ENCODE measurements around the gene CDCA4.
A peak's percentile ranks its signal among the peaks of the same experiment; 100 is the strongest.

CDCA4 gene

DNA sequence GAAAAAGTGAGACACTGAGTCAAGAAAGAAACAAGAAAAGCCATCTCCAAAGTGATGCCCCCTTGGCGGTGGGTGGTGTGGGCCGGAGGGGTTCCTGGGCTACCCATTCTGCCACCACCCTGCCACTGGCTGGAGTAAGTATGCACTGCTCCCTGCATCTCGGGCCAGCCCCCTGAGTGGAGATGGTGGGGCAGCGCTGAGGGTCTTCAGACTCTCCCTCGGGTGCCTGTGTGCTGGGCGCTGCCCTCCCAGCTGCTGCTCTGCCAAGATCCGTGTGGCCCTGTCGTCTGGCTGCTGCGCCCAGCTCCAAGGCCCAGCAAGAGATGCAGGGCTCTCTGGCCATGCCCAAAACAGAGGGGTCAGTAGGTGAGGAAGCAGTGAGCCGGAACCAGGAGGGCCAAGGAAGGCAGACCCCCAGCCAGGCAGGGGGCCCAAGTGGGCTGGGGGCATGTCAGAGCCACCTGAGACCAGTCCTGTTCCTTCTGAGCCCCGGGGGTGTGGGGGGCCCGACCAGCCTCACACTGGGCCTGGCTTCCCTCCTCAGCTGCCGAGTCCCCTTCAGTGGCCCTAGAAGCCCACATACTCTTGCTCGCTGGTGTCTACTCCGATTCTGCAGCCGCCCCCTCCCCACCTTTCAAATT, 39.2 kb upstream of the CDCA4 start:
- Histone ChIP-seq H3K4me3 (ENCODE audit: low read length) (no peak overlapping the region), H3K9ac (ENCODE audit: low read length) (no peak overlapping the region), H3K27me3 (ENCODE audit: low read depth, low read length) (no peaks in the 10 kb centered on the region), H3K27ac (ENCODE audit: low read length) (peak overlapping the region; percentile 91), H2AFZ (ENCODE audit: low read depth, low read length) (no peak overlapping the region), H4K20me1 (ENCODE audit: insufficient read depth, low read length) (peaks cover 60% of the 10 kb centered on the region), H3K36me3 (replicated peaks; ENCODE audit: low read depth, low read length) (peaks cover 58% of the 10 kb centered on the region), H3K4me2 (ENCODE audit: low read length) (0 out of 2 replicates have a peak overlapping the region, but pooled peaks have one; percentile 91), H3K79me2 (ENCODE audit: low read length) (peaks cover 99% of the 10 kb centered on the region), H3K9me3 (ENCODE audit: insufficient read depth, low read length) (no peaks in the 10 kb centered on the region), H3K4me1 (ENCODE audit: low read length) (peaks cover 38% of the 10 kb centered on the region)
- TF ChIP-seq EZH2phosphoT487 (IDR thresholded peaks at IDR 0.05; ENCODE audit: low read depth): no peak
- TF ChIP-seq, protein P1, sequence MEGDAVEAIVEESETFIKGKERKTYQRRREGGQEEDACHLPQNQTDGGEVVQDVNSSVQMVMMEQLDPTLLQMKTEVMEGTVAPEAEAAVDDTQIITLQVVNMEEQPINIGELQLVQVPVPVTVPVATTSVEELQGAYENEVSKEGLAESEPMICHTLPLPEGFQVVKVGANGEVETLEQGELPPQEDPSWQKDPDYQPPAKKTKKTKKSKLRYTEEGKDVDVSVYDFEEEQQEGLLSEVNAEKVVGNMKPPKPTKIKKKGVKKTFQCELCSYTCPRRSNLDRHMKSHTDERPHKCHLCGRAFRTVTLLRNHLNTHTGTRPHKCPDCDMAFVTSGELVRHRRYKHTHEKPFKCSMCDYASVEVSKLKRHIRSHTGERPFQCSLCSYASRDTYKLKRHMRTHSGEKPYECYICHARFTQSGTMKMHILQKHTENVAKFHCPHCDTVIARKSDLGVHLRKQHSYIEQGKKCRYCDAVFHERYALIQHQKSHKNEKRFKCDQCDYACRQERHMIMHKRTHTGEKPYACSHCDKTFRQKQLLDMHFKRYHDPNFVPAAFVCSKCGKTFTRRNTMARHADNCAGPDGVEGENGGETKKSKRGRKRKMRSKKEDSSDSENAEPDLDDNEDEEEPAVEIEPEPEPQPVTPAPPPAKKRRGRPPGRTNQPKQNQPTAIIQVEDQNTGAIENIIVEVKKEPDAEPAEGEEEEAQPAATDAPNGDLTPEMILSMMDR (IDR thresholded peaks at IDR 0.05; ENCODE audit: low read depth, low read length): no peak

DNA sequence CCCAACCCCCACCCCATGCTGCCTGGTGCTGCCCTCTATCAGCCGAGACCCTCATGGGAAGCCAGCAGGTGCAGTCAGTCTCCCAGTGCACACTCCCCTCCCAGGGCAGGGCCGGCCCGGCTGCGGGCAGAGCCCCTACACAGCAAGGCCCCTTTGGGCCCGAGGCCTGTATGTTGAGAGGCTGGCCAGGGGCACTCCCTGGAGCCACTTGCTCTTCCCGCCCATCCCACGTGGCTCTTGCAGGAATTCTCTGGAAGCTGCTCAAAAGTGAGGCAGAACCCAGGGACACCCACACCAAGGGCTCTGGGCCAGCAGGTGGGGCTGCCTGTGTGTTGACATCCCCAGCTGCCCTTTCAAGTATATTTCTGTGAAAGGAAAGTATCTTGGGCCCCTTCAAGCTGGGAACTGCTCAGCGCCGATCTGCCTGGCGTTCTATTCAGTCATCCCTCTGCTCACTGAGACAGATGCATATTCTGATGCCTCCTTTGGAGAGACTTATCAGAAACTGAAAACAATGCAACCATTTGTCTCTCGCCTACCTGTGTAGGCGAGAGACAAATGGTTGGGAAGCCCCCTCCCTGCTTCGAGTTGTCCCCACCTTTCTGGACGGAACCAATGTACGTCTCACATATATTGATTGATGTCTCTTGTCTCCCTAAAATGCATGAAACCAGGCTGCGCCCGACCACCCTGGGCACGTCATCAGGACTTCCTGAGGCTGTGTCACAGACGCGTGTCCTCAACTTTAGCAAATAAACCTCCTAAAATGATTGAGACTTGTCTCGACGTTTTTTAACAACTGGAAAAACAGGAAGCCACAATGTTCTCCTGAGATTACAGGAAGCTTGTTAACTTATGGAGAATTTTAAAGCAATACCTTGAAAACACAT, 38.4 kb upstream of the CDCA4 start:
- Histone ChIP-seq H3K9ac (ENCODE audit: low read length) (no peak overlapping the region), H3K4me2 (ENCODE audit: low read length) (no peak overlapping the region), H3K27me3 (ENCODE audit: low read depth, low read length) (no peaks in the 10 kb centered on the region), H3K27ac (ENCODE audit: low read length) (no peak overlapping the region), H3K4me3 (ENCODE audit: low read length) (no peak overlapping the region), H4K20me1 (ENCODE audit: insufficient read depth, low read length) (peaks cover 60% of the 10 kb centered on the region), H2AFZ (ENCODE audit: low read depth, low read length) (no peak overlapping the region), H3K79me2 (ENCODE audit: low read length) (peaks cover 96% of the 10 kb centered on the region), H3K36me3 (replicated peaks; ENCODE audit: low read depth, low read length) (peaks cover 58% of the 10 kb centered on the region), H3K9me3 (ENCODE audit: insufficient read depth, low read length) (no peaks in the 10 kb centered on the region), H3K4me1 (ENCODE audit: low read length) (peaks cover 38% of the 10 kb centered on the region)
- no peak for TF ChIP-seq EZH2phosphoT487 (IDR thresholded peaks at IDR 0.05; ENCODE audit: low read depth)
- TF ChIP-seq, protein P1 (IDR thresholded peaks at IDR 0.05; ENCODE audit: low read depth, low read length): no peak

DNA sequence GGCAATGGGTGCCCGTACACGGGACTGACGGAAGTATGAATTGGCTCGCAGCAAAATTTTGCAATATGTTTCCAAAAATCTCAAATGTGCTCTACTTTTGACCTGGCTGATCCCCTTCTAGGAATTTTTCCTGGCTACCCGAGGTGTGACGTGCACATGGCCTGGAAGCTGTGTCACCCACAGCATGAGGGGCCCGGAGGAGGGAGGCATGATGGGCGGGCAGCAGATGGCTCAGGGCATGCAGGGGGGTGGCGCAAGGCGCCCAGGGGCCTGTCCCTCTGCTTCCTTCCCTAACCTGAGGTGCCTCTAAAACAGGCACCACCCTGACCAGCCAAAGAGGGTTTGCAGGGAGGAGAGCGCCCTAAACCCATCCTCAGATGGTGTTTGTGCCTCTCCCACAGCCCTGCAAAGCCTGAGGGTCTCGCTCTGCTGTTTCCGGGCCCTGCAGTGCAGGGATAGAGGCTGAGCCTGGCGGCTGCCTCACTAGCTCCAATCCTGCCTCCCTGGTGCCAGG, 37.7 kb upstream of the CDCA4 start:
- TF ChIP-seq, protein P1 (IDR thresholded peaks at IDR 0.05; ENCODE audit: low read depth, low read length): no peak
- peaks cover 33% of the 10 kb centered on the region for H3K4me1 ChIP-seq (ENCODE audit: low read length)
- no peaks in the 10 kb centered on the region for H3K27me3 ChIP-seq (ENCODE audit: low read depth, low read length)
- H3K4me2 ChIP-seq (ENCODE audit: low read length): no peak overlapping the region
- H3K9ac ChIP-seq (ENCODE audit: low read length): no peak overlapping the region
- no peak overlapping the region for H2AFZ ChIP-seq (ENCODE audit: low read depth, low read length)
- peaks cover 67% of the 10 kb centered on the region for H4K20me1 ChIP-seq (ENCODE audit: insufficient read depth, low read length)
- no peak overlapping the region for H3K4me3 ChIP-seq (ENCODE audit: low read length)
- H3K36me3 ChIP-seq (replicated peaks; ENCODE audit: low read depth, low read length): peaks cover 62% of the 10 kb centered on the region
- H3K79me2 ChIP-seq (ENCODE audit: low read length): peaks cover 96% of the 10 kb centered on the region
- H3K9me3 ChIP-seq (ENCODE audit: insufficient read depth, low read length): no peaks in the 10 kb centered on the region
- H3K27ac ChIP-seq (ENCODE audit: low read length): no peak overlapping the region

DNA sequence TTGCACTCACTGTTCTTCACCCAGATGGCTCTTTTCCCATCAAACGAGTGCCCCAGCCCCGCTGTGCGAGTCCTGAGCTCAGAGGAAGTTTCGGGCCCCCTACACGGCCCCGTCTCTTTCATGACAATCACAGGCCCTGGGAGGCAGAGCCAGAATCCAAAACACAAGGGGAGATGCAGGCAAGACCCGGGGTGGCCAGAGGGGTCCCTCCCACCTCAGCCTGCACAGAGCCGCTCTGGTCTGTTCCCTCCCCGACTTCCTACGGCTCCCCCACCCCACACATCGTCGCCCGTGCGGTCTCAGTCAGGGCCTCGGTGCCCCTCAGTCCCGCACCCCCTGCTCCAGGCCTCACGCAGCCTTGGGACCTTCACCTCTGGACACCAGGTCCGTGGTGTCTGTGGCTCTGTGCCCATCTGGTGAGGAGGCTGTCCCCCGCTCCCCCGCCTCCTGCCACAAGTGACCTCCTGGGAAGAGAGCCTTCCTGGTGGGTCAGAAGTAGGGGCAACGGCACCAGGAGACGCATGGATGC, 35.5 kb upstream of the CDCA4 start:
- no peak overlapping the region for H3K4me2 ChIP-seq (ENCODE audit: low read length)
- H3K27me3 ChIP-seq (ENCODE audit: low read depth, low read length): no peaks in the 10 kb centered on the region
- no peak overlapping the region for H3K9ac ChIP-seq (ENCODE audit: low read length)
- peaks cover 11% of the 10 kb centered on the region for H3K4me1 ChIP-seq (ENCODE audit: low read length)
- peaks cover 86% of the 10 kb centered on the region for H3K79me2 ChIP-seq (ENCODE audit: low read length)
- H2AFZ ChIP-seq (ENCODE audit: low read depth, low read length): no peak overlapping the region
- H3K36me3 ChIP-seq (replicated peaks; ENCODE audit: low read depth, low read length): peaks cover 65% of the 10 kb centered on the region
- H3K27ac ChIP-seq (ENCODE audit: low read length): no peak overlapping the region
- no peaks in the 10 kb centered on the region for H3K9me3 ChIP-seq (ENCODE audit: insufficient read depth, low read length)
- H4K20me1 ChIP-seq (ENCODE audit: insufficient read depth, low read length): peaks cover 66% of the 10 kb centered on the region
- no peak for TF ChIP-seq EZH2phosphoT487 (IDR thresholded peaks at IDR 0.05; ENCODE audit: low read depth)
- TF ChIP-seq, protein P1 (IDR thresholded peaks at IDR 0.05; ENCODE audit: low read depth, low read length): no peak
- H3K4me3 ChIP-seq (ENCODE audit: low read length): no peak overlapping the region

Measured in OCI-LY3 (cell line).